CD14-positive monocyte (primary cell): ENCODE data around the gene PTCH2. TPM values are rescaled to one million over a fixed set of nuclear protein-coding genes. Genes with fewer than 3 reads are reported as not detected.

ENCODE experiments used
- polyA plus RNA-seq, 3 donors: library from polyadenylated mRNA; depleted of rRNA in 1 of 3; unstranded in 2 of 3; stranded (reverse) in 1 of 3; fragments of 300-500 nt in 2 of 3; fragments of >200 nt in 1 of 3; fragmentation: Illumina TruSeq in 2 of 3; gene quantifications; 1 replicate in 2 of 3; 2 replicates in 1 of 3; pipeline ENCODE4 v1.2.3, GENCODE V29; 2012 to 2021
- small RNA-seq: library from RNA; depleted of rRNA; stranded (forward); fragments of <200 nt; gene quantifications from one replicate; pipeline ENCODE3, GENCODE V24; 2012; ENCODE audit warnings: low read depth; ENCODE audit not compliant: insufficient read length

The PTCH2 gene
- polyA plus RNA-seq, 3 donors: 0.18 to 0.71 (median 0.22) TPM

Small RNA genes within 50 kb of the gene (small RNA-seq; reads per million reads assigned to genes)
- gene AL136380.1 (not detected), gene SNORD38A (20,304 reads per million, percentile 100 among the genes with 10 or more reads in this experiment), gene SNORD38B (not detected), gene SNORD46 (51.0 reads per million, percentile 94 among the genes with 10 or more reads in this experiment), gene SNORD55 (not detected)

Other genes starting within 250 kb of the PTCH2 start
- gene TMEM53, start 168.8 kb downstream of the PTCH2 start, polyA plus RNA-seq: 1 to 10 TPM; 4.8 to 8.8 (median 8.6) TPM
- 100 to 1,000 TPM in 1 of 3 donors, 10 to 100 TPM in 2; 14.7 to 209 (median 15.8) TPM for gene ARMH1, start 168.5 kb downstream of the PTCH2 start, polyA plus RNA-seq
- not detected for gene RNU5D-1, start 112.1 kb downstream of the PTCH2 start, polyA plus RNA-seq
- under 1 TPM; 0.13 to 0.29 (median 0.24) TPM for gene KIF2C, start 103.4 kb downstream of the PTCH2 start, polyA plus RNA-seq
- gene RPS8, start 67.7 kb downstream of the PTCH2 start, polyA plus RNA-seq: 1,000 to 10,000 TPM in 1 of 3 donors, 100 to 1,000 TPM in 2; 413 to 1,619 (median 419) TPM
- under 1 TPM in 1 of 3 donors, not detected in 2; 0.19 TPM for gene BEST4, start 55.1 kb downstream of the PTCH2 start, polyA plus RNA-seq
- gene PLK3, start 42.9 kb downstream of the PTCH2 start, polyA plus RNA-seq: 100 to 1,000 TPM in 1 of 3 donors, 10 to 100 TPM in 2; 15.8 to 285 (median 28.1) TPM
- 1 to 10 TPM in 2 of 3 donors, under 1 TPM in 1; 0.91 to 2.8 (median 2.2) TPM for gene DYNLT4, start 35.9 kb downstream of the PTCH2 start, polyA plus RNA-seq
- gene BTBD19, start 34.7 kb downstream of the PTCH2 start, polyA plus RNA-seq: 1 to 10 TPM in 1 of 3 donors, under 1 TPM in 2; 0.10 to 6.3 (median 0.73) TPM
- 10 to 100 TPM; 10.9 to 18.0 (median 14.7) TPM for gene EIF2B3, start 143.3 kb upstream of the PTCH2 start, polyA plus RNA-seq
- gene HECTD3, start 168.1 kb upstream of the PTCH2 start, polyA plus RNA-seq: 10 to 100 TPM; 13.9 to 53.9 (median 16.7) TPM
- gene UROD, start 169.0 kb upstream of the PTCH2 start, polyA plus RNA-seq: 100 to 1,000 TPM in 2 of 3 donors, 10 to 100 TPM in 1; 98.2 to 115 (median 108) TPM